Stimulated activated CD8-positive, alpha-beta memory T cell treated with anti-CD3 and anti-CD28 coated beads, Interleukin-7, amount 100 ng/mL, for 4 hours (primary cell): ENCODE data around the gene ABCC8.

ENCODE experiments used
- DNase-seq, 2 donors: peaks; one replicate each; pipeline ENCODE4 v3.0.0-alpha.2; 2020; ENCODE audit warnings: low read depth in 2 of 2

The ABCC8 gene

DNA sequence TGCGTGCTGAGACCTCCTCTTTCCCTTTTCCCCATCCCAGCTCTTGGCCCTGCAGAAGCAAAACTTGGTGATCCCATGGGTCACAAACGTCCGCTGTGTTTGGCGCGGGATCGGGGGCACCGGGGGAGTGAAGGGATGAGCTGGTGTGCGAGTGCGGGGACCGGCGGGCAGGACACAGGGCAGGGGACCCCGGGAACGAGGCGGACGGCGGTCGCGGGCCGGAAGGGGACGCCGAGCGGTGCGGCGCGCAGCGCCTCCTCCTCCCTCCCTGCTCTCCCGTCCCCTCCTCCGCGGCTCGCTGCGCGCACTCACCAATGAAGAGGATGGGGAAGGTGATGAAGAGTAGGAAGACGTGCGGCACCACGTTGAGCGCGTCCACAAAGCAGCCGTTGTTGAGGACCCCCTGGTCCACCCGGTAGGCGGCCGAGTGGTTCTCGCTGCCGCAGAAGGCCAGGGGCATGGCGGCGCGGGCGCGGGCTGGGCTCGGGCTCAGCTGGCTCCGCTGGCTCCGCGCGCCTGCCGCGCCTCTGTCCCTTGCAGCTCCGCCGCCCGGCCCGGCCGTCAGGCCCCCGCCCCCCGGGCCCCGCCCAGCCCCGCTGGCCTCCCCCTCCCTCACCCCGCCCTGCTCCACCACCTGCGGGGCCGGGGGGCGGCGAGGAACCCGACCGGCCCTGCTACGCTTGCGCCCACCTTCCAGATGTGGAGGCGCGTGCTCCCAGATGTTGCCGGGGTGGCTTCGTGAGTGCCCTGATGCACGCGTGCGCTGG, at the start of gene ABCC8:
ABCC8 (minus strand) TSS at position 529 of the 767 bp plus-strand sequence; CDS start at position 460, 69 bp downstream.
- no peak for DNase-seq

DNA sequence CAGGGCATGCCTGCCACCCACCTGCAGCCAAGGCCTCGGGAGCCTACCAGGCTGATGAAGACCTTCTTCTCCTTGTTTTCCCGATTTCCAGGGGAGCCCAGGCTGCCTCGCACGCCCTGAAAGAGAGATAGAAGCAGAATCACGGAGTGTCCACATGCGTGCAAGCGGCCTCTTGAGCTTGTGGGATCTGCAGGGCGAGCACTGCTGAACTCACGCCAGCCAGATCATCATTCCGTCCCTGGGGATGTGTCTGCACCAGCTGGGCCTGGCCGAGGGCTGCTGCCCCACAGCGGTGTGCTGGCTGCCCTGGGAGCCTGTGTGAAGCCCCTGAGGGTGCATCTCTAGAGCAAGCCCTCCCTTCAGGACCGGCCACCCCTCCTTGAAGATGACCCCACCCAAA, 49.7 kb upstream of the ABCC8 start:
- DNase-seq: no peak

DNA sequence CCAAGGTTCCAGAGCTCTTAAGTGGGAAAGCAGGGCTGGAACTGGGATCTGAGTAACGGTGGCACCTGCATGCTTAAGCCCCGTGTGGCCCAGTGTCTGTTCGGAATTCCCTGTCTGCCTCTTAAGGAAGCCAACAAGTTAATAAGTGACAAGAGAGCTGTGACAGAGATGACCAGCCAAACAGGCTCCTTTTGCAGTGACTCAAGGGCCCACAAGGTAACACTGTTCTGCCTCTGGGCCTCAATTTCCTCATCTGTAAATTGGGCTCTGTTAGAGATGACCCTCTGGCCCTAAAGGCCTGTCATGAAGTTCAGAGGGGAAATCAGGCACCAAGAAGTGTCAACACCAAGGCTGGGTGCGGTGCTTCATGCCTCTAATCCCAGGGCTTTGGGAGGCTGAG, 48.9 kb upstream of the ABCC8 start:
- no peak for DNase-seq

DNA sequence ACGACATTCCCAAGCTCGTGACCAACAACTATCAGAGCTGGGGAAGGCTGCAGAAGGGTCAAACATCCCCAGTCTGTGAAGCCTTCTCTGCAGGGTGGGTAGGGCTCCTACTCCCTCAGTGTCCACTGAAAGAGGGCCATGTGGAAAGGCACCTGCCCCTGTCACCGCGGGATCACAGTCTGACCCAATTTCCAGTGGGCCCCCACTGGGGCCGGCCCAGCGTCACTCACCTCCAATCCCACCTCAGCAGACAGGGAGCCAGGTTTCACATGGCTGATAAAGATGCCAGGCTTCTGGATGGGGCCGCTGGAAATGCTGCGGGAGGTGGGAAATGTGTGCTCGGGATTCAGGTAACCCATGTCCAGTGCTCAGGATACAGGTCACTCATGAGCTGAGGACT, 47.6 kb upstream of the ABCC8 start:
- no peak for DNase-seq

DNA sequence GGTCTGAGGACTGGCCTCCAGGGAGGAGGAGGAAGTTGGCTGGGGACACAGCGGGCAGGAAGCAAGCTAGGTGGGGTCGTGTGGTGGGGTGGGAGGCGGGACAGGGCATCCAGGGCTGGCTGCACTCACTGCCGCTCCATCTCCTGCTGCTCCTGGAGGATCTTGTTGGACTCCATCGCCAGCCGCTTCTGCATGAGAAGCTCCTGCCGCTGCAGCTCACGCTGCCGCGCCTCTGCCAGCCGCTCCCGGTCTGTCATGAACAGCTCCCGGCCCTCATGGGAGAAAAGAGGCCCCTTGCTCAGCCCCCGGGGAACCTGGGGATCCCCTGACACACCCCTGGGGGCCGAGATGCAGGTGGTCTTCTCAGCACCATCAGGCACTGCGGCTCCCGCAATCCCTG, 46.0 kb upstream of the ABCC8 start:
- no peak for DNase-seq

DNA sequence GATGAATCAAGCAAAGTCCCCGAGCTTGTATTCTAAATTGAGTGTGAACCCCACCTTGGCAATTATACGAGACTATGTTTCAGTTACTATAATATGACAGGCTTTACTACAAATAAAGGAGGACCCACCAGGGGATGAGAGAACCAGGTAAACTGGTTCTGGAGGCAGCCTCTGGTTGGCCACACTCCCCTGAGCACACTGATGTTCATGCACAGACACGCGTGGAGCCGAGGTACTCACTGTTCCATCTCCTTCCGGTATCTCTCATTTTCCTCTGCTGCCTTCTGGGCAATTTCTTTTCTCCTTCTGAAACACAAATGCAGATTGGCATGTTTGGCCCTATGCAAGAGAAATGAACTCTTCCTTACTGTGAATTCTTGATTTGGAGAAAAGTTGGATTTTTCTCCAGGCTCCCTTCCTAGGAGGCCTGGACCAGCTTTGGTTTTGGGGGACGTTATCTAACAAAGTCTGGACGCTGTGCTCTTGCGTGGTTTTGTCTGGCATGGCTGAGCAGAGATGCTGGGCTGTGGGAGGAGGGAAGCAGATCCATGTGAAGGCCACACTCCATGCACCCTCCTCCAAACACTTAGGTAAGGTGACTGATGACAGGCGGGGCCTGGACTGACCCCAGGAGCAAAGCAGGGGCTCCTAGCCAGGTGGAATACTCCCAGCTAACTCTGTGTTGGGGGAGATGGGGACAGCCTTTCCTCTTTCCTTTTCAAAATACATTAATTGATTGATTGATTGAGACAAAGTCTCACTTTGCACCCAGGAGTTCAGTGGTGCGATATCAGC, 44.7 kb upstream of the ABCC8 start:
- DNase-seq: no peak

DNA sequence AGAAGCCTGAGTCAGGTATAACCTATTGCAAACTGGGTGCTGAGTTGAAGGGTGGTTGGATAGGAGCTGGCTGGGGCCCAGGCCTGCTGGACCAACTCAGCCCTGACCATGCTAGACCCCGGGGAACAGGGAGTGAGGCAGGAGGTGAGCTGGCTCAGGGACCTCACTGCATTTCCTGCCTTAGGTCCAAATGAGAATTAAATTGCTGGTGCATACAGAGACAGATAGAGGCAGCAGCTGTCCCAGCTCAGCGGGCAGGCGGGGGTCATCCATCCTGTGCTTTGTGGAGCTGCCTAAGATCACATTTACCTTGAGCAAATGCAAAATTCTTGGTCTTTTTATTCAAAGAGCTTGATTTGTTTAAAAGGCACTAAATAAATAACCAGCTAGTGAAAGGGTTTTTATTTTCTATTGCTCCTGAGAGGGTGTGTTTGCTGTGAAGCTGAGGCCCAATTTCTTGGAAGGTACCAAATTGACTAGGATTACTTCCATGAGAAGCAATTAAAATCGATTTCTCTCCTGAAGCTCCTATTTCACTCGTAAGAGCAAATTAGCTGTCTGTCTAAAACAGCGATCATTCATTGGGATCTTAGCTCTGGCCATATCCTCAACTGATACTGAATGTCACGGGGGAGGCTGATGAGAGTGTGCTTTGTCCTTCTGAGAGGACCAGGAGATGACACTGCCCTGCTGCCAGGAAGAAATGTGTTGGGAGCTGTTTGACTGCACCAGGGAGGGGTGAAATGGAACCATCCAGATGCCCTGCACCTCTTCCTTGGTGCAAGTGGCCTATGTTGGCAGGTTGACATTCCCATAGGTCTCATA, 42.6 kb upstream of the ABCC8 start:
- no peak for DNase-seq

DNA sequence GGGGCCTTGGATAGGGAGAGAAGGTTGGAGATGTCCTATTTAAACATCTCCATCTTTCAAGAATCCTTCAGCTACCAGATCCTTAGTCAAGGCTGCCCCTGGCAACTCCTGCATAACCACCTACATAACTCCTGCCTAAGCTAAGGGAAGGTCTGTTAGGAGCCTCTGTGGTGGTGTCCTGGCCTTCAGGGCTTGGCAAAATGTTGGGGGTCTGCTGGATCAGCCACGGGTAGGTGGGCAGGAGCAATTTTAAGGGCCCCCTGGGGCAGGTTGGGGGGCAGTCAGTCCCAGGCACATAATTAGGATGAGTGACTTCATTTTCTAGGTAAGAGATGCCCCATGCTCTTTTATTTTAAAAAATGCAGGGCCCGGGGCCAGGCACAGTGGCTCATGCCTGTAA, 41.7 kb upstream of the ABCC8 start:
- DNase-seq: no peak

DNA sequence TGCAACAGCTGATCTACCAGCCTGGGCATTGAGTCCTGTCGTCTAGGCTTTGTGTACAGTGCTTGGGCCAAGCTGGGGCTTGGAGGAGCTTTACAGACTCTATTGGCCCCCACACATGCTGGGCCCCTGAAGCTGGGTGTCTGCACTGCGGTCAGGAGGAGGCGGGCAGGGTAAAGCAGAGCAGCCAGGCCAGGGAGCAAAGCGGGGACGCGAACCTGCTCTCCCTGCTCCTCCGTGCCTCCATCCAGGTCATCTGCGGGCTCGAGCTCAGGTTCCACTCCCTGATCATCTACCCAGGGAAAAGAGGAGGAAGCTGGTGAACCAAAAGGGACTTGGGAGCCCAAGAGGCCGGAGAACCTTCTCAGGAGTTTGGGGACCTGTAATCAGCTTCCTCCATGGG, 40.5 kb upstream of the ABCC8 start:
- no peak for DNase-seq

DNA sequence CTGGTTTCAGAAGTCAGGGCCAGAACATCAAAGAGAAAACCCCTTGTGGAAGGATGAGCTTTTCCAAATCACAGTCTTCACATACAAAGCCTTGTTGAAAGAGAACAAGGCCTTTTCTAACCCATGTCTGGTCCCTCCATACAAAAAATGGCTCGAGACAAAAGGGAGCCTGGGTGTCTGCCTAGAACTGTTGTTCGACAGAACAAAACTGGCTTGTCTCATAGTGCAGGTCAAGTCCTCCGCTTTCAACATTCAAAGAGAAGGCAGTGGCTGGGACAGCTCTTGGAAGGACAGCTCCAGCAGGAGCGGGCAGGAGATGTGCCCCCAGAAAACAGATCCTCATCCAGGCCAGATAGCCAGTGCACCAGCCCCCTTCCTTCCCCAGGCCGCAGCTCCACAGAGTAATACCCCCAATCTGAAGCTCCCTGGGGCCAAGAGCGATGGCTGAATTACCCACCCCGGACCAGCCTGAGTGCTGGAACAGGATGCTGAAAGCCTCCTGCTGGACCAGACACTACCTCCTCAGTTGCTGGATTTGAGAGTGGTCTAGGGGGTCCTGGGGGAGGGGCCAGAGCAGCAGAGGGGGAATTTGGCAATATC, 40.0 kb upstream of the ABCC8 start:
- no peak for DNase-seq

DNA sequence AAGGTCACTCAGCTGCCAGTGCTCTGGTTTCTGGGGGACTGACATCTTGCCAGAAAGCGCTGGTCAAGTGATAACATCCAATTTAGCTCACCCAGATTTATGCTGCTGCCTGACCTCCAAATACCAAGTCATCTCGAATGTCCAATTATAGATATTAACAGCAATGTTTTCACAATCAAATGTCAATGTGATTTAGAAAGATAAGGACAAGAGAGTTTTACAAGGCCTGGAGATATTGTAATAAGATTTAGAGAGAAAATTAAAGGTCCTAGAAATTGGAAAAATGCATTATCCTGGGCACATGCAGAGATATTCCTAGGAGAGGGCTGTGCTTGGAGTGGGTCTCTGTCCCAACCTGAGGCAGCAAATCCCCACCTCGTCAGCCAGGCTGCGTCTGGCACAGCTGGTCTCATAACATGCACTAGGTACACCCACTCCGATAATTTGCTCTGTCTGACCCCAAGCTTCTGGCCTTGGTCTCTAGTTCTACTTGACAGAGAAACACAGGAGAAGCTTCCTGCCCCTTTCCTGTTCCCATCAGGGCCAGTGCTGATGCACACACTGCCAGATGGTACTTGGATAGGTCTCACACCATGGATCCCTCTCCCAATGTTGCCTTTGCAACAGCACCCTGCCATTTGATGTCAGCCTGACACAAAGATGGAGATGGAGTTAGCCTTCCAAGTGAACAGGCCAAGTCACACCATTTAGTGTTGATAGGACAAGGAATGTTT, 39.0 kb upstream of the ABCC8 start:
- DNase-seq: no peak

DNA sequence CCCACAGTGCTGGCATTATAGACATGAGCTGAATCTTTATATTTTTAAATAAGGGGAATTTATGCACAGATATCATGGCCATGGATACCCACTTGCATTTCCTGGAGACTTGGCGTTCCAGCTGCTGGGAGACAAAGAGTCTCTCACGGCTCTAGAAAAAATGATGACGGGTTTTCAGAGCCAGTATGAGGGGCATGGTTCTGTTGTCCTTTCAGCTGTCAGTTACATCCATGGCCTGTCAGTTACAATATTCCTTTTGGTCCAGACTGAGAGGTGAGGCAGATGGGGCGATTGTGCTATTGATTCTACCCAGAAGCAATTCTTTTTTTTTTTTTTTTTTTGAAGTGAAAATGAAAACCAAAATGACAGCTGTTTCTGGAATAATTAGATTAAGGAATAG, 37.8 kb upstream of the ABCC8 start:
- DNase-seq: no peak

DNA sequence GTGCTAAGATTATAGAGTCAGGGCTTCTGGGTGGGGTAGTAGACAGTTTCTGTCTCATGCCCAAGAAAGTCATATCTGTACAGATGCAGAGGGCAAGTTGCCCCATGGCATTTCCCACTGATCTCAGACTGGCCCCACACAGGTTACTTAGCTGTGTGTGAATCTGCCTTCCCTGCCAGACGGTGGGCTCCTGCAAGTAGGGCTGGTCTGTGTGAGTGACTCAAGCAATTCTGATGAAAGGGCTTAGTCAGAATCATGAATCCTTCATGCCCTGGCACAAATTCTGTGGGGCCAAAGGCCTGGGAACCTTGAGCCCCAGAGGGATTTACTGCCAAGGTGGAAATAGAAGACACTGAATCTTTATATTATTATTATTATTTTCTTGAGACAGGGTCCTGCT, 37.2 kb upstream of the ABCC8 start:
- no peak for DNase-seq

DNA sequence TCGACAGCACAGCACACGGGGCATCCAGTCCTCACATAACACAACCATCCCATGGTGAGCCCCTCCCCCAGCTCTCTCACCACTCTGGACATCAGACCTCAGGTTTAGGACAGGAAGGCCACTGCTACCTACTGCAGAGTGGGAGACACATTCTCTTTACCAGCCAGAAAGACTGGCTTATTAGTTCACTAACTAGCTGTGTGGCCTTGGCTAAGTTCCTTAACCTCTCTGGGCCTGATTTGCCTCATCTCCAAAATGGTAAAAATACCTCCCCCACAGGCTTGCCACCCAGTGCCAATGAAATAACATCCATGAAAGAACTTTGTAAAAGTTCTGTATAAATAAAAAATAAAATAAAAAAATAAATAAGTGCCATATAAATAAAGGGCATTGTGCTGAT, 35.5 kb upstream of the ABCC8 start:
- no peak for DNase-seq

DNA sequence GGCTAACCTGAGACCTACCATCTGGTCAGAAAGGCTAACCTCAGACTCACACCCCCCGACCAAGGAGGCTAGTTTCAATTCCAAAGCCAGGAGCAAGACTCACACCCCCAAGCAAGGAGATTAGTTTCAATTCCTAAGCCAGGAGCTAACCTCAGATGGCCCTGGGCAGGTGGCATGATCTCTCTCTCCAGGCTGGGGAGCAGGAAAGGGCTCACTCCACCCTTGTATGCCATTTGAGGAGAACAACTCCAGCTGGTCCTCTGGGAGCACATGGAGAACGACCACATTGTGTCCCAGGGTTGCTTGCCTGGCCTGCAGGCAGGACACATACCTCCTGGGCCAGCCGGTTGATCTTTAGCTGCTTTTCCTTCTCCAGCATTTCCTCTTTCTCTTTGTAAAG, 34.9 kb upstream of the ABCC8 start:
- DNase-seq: no peak

DNA sequence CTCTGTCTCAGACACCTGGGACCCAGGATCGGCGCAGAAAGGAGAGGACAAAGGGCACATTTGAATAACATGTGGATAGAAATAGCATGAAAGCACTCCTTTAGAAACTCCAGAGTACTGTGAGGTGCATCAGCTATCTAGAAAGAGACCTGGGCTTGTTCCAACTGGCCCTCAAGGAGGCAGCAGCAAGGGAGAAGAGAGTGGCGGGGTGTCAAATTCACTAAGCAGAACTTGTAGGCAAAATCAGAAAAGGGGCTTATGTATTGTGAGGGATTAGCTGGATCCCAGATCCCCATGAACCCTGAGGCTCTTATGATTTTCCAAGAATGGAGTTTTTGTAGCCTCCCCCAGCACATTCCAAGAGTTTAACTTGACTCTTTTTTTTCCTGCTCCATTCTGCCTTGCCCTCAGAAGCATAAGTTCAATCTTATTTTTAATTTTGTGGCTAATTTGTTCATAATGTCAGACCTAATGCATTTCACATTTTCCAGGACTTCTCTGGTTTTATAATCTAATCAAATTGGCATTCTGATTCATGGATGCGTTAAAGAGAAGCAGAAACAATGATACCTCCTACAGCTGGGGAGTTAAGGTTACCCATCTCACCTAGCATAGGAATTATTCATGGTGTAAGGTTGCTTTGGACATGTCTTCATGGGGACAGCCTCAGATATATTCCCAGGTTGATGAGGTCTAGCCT, 34.0 kb upstream of the ABCC8 start:
- DNase-seq: no peak

DNA sequence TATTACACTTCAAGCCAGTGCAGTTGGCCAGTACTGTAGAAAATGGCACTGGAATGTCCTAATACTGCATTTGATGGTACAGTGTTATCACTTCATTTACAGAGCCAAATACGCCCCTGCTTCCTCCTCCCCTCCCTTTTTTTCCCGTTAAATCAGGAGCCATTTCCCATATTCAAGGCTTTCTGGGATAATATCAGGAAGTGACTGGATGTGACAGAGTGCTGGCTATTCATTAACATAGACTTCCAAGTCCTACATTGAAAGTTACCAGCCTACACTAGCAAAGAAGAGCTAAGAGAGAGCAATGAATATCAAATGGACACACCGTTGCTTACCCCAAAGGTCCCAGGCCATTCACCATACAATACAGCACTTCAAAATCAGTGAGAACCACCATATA, 32.1 kb upstream of the ABCC8 start:
- DNase-seq: no peak

DNA sequence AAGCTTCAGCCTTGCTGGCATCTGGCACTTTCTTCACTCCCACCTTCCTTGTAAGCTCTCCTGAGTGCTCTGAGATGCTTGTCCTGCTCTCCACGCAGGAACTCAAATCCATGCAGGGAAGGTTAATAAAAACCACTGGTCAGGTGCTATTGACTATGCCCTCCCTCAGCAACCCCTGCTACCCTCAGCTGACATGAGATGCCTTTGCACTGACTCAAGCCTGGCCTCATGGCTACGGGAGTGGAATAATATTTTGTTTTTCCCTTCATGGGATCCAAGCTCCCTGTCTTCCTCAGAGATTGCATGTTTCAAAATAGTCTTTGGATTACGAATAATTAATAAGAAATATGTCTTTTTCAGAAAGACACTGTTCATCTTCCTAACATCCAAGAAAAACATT, 31.7 kb upstream of the ABCC8 start:
- DNase-seq: no peak

DNA sequence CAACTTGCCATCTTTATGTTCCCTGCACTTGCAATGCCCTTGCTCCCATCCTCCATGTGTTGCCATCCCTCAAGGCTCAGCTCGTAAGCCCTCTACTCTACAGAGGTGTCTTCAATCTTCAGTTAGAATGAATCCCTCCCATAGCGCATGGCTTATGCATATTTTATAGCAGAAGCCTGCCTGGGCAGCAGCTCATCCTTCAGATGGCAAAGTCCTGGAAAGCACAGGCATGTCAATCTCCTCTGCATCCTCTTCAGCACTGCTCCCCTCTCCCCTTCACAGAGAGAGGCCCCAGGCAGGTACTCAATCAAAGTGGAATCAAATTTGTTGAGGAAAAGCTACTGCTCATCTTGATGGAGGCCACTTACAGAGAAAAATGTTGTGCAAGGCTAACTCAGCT, 31.1 kb upstream of the ABCC8 start:
- no peak for DNase-seq

DNA sequence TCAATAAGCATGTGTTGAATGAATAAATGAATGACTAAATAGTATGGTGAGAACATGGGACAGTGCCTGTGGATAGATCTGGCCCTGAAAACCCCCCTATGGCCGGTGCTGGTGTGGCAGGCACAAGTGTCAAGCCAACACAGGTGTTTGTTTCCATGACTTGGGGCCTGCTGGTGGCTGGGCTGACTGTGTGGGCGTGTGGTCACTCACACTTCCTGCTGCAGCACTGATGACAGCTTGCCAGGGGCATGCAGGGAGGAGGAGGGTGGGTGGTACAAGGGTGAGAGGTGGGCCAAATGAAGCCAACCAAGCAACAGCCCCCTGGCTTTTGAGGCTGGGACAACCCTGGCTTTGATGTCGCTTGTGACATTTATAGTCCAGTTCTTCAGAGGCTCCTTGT, 30.3 kb upstream of the ABCC8 start:
- no peak for DNase-seq

DNA sequence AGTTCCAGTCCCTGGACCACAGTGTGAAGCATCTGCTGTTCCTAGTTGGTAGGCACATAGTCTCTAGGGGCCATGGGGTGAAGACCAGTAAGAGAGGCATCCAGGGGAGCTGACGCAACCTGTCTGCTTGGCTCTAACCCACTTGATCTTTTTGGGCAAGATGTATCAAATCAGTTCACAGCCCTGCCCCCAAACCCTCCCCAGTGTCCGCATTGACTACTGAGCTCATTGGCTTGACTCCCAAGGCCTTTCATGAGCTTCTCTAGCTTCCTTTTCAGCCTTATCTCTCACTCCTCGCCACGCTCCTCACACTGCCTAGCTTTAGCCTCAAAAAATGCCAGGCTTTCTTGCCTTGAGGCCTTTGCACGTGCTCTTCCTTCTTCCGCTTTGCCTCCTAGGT, 29.7 kb upstream of the ABCC8 start:
- no peak for DNase-seq
